Stomach (tissue), 9 donors: ENCODE results near the gene FBXO36. TPM values are rescaled to one million over a fixed set of nuclear protein-coding genes. Genes with fewer than 3 reads are reported as not detected.

Experiments
- DNase-seq, 2 donors: peaks; one replicate each; pipeline versions ENCODE4 v3.0.0 to v3.0.0-alpha.2; 2013 to 2019
- H3K27ac ChIP-seq, 5 donors: fragments of 200-600 bp in 4 of 5; sonication (generic) in 4 of 5; one replicate each; pipeline ENCODE4 v1.5.1; 2013 to 2019; ENCODE audit warnings: mild to moderate bottlenecking in 1 of 5, moderate library complexity in 1 of 5
- H3K27me3 ChIP-seq, 3 donors: fragments of 200-600 bp; sonication (generic); one replicate each; pipeline ENCODE4 v1.5.1; 2017 to 2019; ENCODE audit warnings: mixed run types in 1 of 3
- H3K36me3 ChIP-seq, 4 donors: fragments of 200-600 bp; sonication (generic); 1 replicate in 3 of 4; 2 replicates in 1 of 4; pipeline ENCODE4 v1.5.1; 2016 to 2019
- H3K4me1 ChIP-seq, 4 donors: fragments of 200-600 bp; sonication (generic); one replicate each; pipeline ENCODE4 v1.5.1; 2016 to 2019
- H3K4me3 ChIP-seq, 4 donors: fragments of 200-600 bp; sonication (generic) in 3 of 4; one replicate each; pipeline ENCODE4 v1.5.1; 2016 to 2019; ENCODE audit warnings: mild to moderate bottlenecking in 1 of 4
- H3K9me3 ChIP-seq, 4 donors: fragments of 200-600 bp; sonication (generic); one replicate each; pipeline ENCODE4 v1.5.1; 2016 to 2019
- EP300 ChIP-seq: sonication (generic); formaldehyde crosslinking; IDR thresholded peaks from one replicate; pipeline ENCODE4 v1.6.1; 2017; ENCODE audit warnings: antibody characterized with exemption
- POLR2A ChIP-seq, 4 donors: fragments of 450-650 bp; IDR thresholded peaks; one replicate each; pipeline ENCODE4 v1.6.1; 2016; ENCODE audit warnings: antibody characterized with exemption in 4 of 4, control low read depth in 2 of 4, mild to moderate bottlenecking in 1 of 4, moderate library complexity in 1 of 4
- POLR2AphosphoS5 ChIP-seq, 3 donors: sonication (generic); formaldehyde crosslinking; IDR thresholded peaks; one replicate each; pipeline ENCODE4 v1.6.1; 2016; ENCODE audit warnings: antibody characterized with exemption in 3 of 3
- WGBS, 5 donors: extraction: QIAGEN DNeasy Blood & Tissue Kit in 3 of 5; methylation state at CpG; one replicate each; pipeline versions ENCODE4 v1.1.5 to v1.1.7; 2013 to 2018; 5-methylcytosine and 5-hydroxymethylcytosine counted together
- intact Hi-C: fragments of 100-400 bp; cut with DNase I; formaldehyde crosslinking; loops from one replicate; pipeline ENCODE4 v1.15.1; 2023; ENCODE audit warnings: low total_unique reads
- polyA plus RNA-seq, 3 donors: library from polyadenylated mRNA; stranded (reverse); fragments of 200-250 nt; gene quantifications; one replicate each; pipeline ENCODE4 v1.2.3, GENCODE V29; 2013
- total RNA-seq, 5 donors: library from RNA; depleted of rRNA; stranded (reverse); fragments of >200 nt; gene quantifications; one replicate each; pipeline versions ENCODE4 v1.1.0 to v1.2.3, GENCODE V29; 2014 to 2016
- TF ChIP-seq, protein P1 (sequence below), 7 experiments: fragments of 450-650 bp in 4 of 7; fragments of 200-600 bp in 3 of 7; sonication (generic) in 3 of 7; IDR thresholded peaks; one replicate each; pipeline ENCODE4 v1.5.1; 2016 to 2019; ENCODE audit warnings: antibody characterized with exemption in 7 of 7, control low read depth in 2 of 7, mild to moderate bottlenecking in 1 of 7
- donor health status: healthy with polysubstance abuse.
- donor health status: Bipolar disorder and iron deficiency.
- donor health status: healthy.

The FBXO36 gene
- total and polyA plus RNA-seq, 8 donors = 0.58 to 12.1 (median 1.2) TPM; not detected in 1

DNA sequence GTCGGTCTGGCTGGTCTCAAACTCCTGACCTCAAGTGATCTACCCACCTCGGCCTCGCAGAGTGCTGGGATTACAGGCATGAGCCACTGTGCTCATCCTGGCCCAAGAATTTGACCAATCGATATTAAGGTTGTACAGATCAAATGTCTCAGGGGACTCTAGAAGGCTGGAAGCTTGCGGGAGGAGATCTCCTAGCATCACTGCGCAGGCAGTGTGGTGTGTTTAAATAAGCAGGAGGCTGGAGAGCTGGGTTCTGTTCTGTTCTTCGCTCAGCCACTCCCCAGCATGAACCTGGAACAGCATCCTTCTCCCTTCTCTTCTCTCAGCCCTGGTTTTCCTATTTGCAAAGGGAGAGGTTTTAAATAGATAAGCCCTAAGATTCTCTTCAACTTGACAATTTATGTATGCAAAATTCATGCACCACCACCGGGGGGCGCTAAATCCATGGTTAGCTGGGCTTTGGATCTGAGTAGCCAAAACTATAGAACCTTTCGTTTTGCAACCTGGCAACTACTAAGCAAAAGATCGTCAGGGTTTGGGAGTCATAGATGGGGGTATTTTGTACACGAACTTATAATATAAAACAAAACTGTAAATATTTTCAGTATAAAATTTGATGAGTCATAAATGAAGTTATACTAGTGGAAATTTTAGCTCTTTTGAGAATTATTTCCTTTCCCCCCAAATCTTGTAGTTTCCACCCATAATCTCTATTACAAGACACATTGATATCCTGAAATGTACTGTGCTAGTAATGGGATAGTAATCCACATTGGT lies 85.8 kb downstream of the FBXO36 start:
- Histone ChIP-seq H3K9me3 (no peaks in the 10 kb centered on the region), H3K36me3 (no peaks in the 10 kb centered on the region), H3K4me3 (no peak overlapping the region), H3K27ac (no peak overlapping the region), H3K4me1 (peaks cover 0 to 12% (median 4%) of the 10 kb centered on the region in 4 donors), H3K27me3 (no peaks in the 10 kb centered on the region)
- peak; percentile 80 to 87 for DNase-seq
- intact Hi-C loops = loop anchor here (5.0 to 10.0 kb wide), 2 partner anchors 157 to 604 kb away; no protein-coding TSS in a partner anchor
- TF ChIP-seq, protein P1, sequence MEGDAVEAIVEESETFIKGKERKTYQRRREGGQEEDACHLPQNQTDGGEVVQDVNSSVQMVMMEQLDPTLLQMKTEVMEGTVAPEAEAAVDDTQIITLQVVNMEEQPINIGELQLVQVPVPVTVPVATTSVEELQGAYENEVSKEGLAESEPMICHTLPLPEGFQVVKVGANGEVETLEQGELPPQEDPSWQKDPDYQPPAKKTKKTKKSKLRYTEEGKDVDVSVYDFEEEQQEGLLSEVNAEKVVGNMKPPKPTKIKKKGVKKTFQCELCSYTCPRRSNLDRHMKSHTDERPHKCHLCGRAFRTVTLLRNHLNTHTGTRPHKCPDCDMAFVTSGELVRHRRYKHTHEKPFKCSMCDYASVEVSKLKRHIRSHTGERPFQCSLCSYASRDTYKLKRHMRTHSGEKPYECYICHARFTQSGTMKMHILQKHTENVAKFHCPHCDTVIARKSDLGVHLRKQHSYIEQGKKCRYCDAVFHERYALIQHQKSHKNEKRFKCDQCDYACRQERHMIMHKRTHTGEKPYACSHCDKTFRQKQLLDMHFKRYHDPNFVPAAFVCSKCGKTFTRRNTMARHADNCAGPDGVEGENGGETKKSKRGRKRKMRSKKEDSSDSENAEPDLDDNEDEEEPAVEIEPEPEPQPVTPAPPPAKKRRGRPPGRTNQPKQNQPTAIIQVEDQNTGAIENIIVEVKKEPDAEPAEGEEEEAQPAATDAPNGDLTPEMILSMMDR (IDR thresholded peaks at IDR 0.05) = peak in 5 of 7 experiments; percentile 55 to 85 (median 71)
- TF ChIP-seq POLR2A (IDR thresholded peaks at IDR 0.05) = no peak
- no peak for TF ChIP-seq EP300
- TF ChIP-seq POLR2AphosphoS5 (IDR thresholded peaks at IDR 0.05) = peak in 1 of 3 donors; percentile 30
- WGBS, 5 donors = 49 to 57% (median 53%) methylated on average over 12 of the region's 12 CpGs

DNA sequence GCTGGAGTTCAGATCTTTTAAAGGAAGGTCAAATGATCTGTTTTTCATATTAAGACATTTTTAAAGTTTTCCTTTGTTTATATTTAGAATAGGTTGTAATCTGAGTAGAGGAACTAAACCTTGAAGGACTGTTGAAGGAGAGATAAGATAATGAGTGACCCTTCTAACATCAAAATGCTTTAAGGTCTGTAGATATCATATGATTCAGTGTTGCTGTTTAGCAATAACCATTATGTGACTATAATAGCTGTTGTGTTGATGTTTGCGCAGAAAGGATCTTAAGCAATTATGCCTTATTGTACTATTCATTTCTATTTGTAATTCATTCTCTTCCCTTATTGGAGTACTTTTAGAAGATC lies 86.4 kb downstream of the FBXO36 start:
- 87 to 99% (median 95%) methylated on average over 1 of the region's 1 CpG for WGBS, 5 donors
- Histone ChIP-seq H3K27me3 (no peaks in the 10 kb centered on the region), H3K27ac (no peak overlapping the region), H3K36me3 (no peaks in the 10 kb centered on the region), H3K4me3 (no peak overlapping the region), H3K9me3 (no peaks in the 10 kb centered on the region), H3K4me1 (peaks cover 0 to 12% (median 4%) of the 10 kb centered on the region in 4 donors)
- no peak for DNase-seq
- no peak for TF ChIP-seq EP300
- no peak for TF ChIP-seq POLR2AphosphoS5 (IDR thresholded peaks at IDR 0.05)
- TF ChIP-seq, protein P1 (IDR thresholded peaks at IDR 0.05) = no peak
- TF ChIP-seq POLR2A (IDR thresholded peaks at IDR 0.05) = no peak
- intact Hi-C loops = loop anchor here (5.0 to 10.0 kb wide), 2 partner anchors 156 to 604 kb away; no protein-coding TSS in a partner anchor

DNA sequence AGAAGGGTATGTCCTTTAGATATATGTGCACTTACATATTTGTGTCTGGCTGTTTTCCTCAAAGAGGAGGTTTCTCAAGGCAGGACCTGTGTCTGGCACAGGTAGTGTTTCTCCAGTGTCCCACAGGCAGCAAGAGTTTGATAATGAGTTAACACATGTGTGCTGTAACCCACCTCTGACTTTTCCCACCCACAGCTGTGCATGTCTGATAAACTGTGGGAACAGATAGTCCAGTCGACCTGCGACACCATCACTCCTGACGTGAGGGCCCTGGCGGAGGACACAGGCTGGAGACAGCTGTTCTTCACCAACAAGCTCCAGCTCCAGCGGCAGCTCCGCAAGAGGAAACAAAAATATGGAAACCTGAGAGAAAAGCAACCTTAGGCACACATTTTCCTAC lies 88.2 kb downstream of the FBXO36 start:
- intact Hi-C loops = no loop called here
- Histone ChIP-seq H3K4me1 (peaks cover 0 to 12% (median 4%) of the 10 kb centered on the region in 4 donors), H3K4me3 (no peak overlapping the region), H3K27me3 (no peaks in the 10 kb centered on the region), H3K36me3 (no peaks in the 10 kb centered on the region), H3K27ac (no peak overlapping the region), H3K9me3 (no peaks in the 10 kb centered on the region)
- TF ChIP-seq EP300 (no peak), POLR2A (IDR thresholded peaks at IDR 0.05) (no peak), POLR2AphosphoS5 (IDR thresholded peaks at IDR 0.05) (no peak)
- TF ChIP-seq, protein P1 (IDR thresholded peaks at IDR 0.05) = no peak
- DNase-seq = no peak
- WGBS, 5 donors = 68 to 92% (median 83%) methylated on average over 6 of the region's 6 CpGs

DNA sequence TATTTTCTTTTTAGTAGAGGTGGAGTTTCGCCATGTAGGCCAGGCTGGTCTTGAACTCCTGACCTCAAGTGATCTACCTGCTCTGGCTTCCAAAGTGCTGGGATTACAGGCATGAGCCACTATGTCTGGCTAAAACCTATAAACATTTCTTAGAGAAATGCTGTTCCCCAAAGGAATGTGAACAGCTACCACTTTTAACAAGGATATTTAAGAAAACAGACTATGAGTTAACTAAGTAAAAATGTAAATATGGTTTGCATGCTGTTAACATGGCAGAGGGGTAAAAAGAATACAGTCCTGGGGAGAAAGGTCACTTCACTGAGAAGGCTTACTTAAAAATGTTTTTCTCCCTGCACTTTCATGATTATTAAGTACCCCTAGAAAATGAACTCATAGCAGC lies 89.3 kb downstream of the FBXO36 start:
- 71 to 100% (median 94%) methylated on average over 1 of the region's 1 CpG for WGBS, 5 donors

More for the DNA sequence above, 89.3 kb downstream of the FBXO36 start:
- H3K4me3 ChIP-seq = no peak overlapping the region
- H3K27ac ChIP-seq = no peak overlapping the region
- no peaks in the 10 kb centered on the region for H3K27me3 ChIP-seq
- peaks cover 0 to 12% (median 4%) of the 10 kb centered on the region in 4 donors for H3K4me1 ChIP-seq
- no peaks in the 10 kb centered on the region for H3K36me3 ChIP-seq
- no peaks in the 10 kb centered on the region for H3K9me3 ChIP-seq
- no peak for DNase-seq
- TF ChIP-seq POLR2A (IDR thresholded peaks at IDR 0.05) (no peak), POLR2AphosphoS5 (IDR thresholded peaks at IDR 0.05) (no peak), EP300 (no peak)
- TF ChIP-seq, protein P1 (IDR thresholded peaks at IDR 0.05) = no peak
- intact Hi-C loops = no loop called here
